Glutamatergic neuron (in vitro differentiated cells): ENCODE results near the gene PPM1B. TPM values are rescaled to one million over a fixed set of nuclear protein-coding genes. Genes with fewer than 3 reads are reported as not detected.

Experiments
- DNase-seq: peaks from one replicate; pipeline ENCODE4 v3.0.0; 2022
- H3K27ac Mint-ChIP-seq: one replicate; pipeline ENCODE4 v1.8.0; 2020; ENCODE audit warnings: mild to moderate bottlenecking, mixed read lengths, inconsistent platforms; ENCODE audit not compliant: unreplicated experiment
- H3K27me3 Mint-ChIP-seq: one replicate; pipeline ENCODE4 v1.8.0; 2020; ENCODE audit warnings: mild to moderate bottlenecking, moderate library complexity, mixed read lengths, inconsistent platforms; ENCODE audit not compliant: unreplicated experiment
- H3K36me3 Mint-ChIP-seq: one replicate; pipeline ENCODE4 v1.8.0; 2020; ENCODE audit warnings: mild to moderate bottlenecking, mixed read lengths, inconsistent platforms; ENCODE audit not compliant: unreplicated experiment
- H3K4me1 Mint-ChIP-seq: one replicate; pipeline ENCODE4 v1.8.0; 2020; ENCODE audit warnings: mild to moderate bottlenecking, low read depth, mixed read lengths, inconsistent platforms; ENCODE audit not compliant: unreplicated experiment
- H3K4me3 Mint-ChIP-seq: one replicate; pipeline ENCODE4 v1.8.0; 2020; ENCODE audit warnings: mild to moderate bottlenecking, mixed read lengths, inconsistent platforms; ENCODE audit not compliant: unreplicated experiment
- H3K9me3 Mint-ChIP-seq: one replicate; pipeline ENCODE4 v1.8.0; 2020; ENCODE audit warnings: mild to moderate bottlenecking, moderate library complexity, mixed read lengths, inconsistent platforms; ENCODE audit not compliant: unreplicated experiment
- total RNA-seq: library from RNA; stranded (reverse); fragmentation: NEBNext Ultra II Directional; extraction: Animal tissue kit (Norgen Biotek cat#: 25700); gene quantifications from one replicate; pipeline ENCODE4 v1.2.1, GENCODE V29; 2021; ENCODE audit not compliant: unreplicated experiment
- TF ChIP-seq, protein P1 (sequence below): fragments of 200-600 bp; sonication (generic); IDR thresholded peaks from one replicate; pipeline ENCODE4 v1.5.0; 2021; ENCODE audit not compliant: partially characterized antibody, unreplicated experiment

PPM1B gene
- total RNA-seq, 1 donor from 2014 or later, result 49.2 TPM

DNA sequence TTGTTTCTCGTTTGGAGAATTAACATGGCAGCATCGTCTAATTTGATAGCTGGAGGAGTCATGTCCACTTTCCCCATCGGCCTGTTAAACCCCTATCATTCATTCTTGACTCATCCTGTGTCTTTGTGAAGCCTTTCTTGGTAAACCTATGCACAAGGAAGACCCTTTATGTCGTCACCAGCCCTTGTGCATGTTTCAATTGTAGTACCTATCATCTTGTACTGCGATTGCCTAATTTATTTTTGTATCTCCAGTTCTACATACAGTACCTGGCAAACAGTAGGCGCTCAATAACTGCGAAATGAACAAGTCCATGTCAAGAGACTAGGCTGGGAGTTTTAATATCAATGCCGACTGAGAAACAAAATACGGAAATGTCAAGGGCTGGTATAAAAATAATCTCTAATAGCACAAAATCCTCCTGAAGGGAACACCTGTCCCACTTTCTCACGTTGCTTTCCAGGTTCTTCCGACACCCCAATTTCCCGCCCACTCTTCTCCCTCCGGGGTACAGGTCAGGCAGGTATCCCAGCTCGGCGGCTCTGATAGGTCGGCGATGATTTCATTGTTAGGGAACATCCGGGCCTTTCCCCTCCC, 1.3 kb upstream of the PPM1B start:
- H3K4me3 Mint-ChIP-seq, result peak overlapping the region; percentile 98
- peaks cover 9% of the 10 kb centered on the region for H3K27me3 Mint-ChIP-seq
- H3K36me3 Mint-ChIP-seq, result peaks cover 13% of the 10 kb centered on the region
- H3K9me3 Mint-ChIP-seq, result peaks cover 16% of the 10 kb centered on the region
- TF ChIP-seq, protein P1, sequence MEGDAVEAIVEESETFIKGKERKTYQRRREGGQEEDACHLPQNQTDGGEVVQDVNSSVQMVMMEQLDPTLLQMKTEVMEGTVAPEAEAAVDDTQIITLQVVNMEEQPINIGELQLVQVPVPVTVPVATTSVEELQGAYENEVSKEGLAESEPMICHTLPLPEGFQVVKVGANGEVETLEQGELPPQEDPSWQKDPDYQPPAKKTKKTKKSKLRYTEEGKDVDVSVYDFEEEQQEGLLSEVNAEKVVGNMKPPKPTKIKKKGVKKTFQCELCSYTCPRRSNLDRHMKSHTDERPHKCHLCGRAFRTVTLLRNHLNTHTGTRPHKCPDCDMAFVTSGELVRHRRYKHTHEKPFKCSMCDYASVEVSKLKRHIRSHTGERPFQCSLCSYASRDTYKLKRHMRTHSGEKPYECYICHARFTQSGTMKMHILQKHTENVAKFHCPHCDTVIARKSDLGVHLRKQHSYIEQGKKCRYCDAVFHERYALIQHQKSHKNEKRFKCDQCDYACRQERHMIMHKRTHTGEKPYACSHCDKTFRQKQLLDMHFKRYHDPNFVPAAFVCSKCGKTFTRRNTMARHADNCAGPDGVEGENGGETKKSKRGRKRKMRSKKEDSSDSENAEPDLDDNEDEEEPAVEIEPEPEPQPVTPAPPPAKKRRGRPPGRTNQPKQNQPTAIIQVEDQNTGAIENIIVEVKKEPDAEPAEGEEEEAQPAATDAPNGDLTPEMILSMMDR, result no peak
- H3K4me1 Mint-ChIP-seq, result peaks cover 6% of the 10 kb centered on the region
- peak overlapping the region; percentile 97 for H3K27ac Mint-ChIP-seq
- no peak for DNase-seq

DNA sequence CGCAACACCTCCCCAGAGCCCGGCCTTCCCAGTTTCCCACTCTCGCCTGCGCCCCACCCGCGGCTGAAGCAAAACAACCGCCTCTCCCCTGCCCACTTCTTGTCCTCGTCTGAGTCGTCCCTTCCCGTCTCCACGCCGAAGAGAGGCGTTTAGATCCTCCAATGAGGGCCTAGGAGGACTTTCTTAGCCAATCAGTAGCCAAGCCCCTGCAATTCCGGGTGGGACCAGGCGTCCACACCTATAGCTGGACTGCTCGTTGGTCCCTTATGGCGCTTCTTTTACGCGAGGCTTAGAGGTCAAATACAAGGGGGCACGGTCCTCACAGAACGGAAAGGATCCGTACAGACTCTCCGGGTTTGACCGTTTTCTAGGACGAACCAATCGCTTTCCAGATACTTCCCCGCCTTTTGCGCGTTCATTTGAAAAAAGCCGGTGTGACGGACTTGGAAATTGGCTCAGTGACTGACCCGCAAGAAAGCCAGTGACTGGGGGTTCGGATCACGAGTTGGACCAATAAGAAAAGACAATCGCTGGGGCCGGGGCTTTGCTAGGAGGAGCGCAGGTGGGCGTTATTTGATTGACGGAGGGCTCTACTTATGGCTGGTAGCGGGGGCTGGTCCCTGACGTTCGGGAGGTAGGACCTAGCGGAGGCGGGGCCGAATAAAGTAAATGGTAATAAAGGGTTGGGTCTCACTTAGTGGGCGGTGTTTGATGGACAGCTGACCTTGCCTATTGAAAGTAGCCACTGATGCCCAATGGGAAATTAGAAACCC, 581 bp upstream of the PPM1B start:
- peaks cover 9% of the 10 kb centered on the region for H3K27me3 Mint-ChIP-seq
- TF ChIP-seq, protein P1, result no peak
- peaks cover 6% of the 10 kb centered on the region for H3K4me1 Mint-ChIP-seq
- H3K27ac Mint-ChIP-seq, result peak overlapping the region; percentile 97
- peaks cover 16% of the 10 kb centered on the region for H3K9me3 Mint-ChIP-seq
- peak; percentile 95 for DNase-seq
- H3K36me3 Mint-ChIP-seq, result peaks cover 13% of the 10 kb centered on the region
- H3K4me3 Mint-ChIP-seq, result peak overlapping the region; percentile 98

- DNase-seq, result peak; percentile 56
- H3K36me3 Mint-ChIP-seq, result peaks cover 13% of the 10 kb centered on the region
- peaks cover 16% of the 10 kb centered on the region for H3K9me3 Mint-ChIP-seq
- TF ChIP-seq, protein P1, result no peak
- H3K4me1 Mint-ChIP-seq, result peaks cover 7% of the 10 kb centered on the region
- H3K27me3 Mint-ChIP-seq, result peaks cover 9% of the 10 kb centered on the region
- peak overlapping the region; percentile 97 for H3K4me3 Mint-ChIP-seq
- peak overlapping the region; percentile 91 for H3K27ac Mint-ChIP-seq
Observed at GRCh38 chr2:44169155-44169898, 652 bp downstream of the PPM1B start.

- Mint-ChIP-seq H3K4me3 (peak overlapping the region; percentile 97), H3K27ac (peak overlapping the region; percentile 91), H3K36me3 (peaks cover 8% of the 10 kb centered on the region), H3K4me1 (peaks cover 8% of the 10 kb centered on the region), H3K9me3 (peaks cover 16% of the 10 kb centered on the region), H3K27me3 (peaks cover 9% of the 10 kb centered on the region)
- TF ChIP-seq, protein P1, result no peak
- DNase-seq, result no peak
Observed at GRCh38 chr2:44170311-44170717, 1.6 kb downstream of the PPM1B start.
